Caco-2 (cell line): ENCODE results near the gene ZNF234. TPM values are rescaled to one million over a fixed set of nuclear protein-coding genes. Genes with fewer than 3 reads are reported as not detected.
A peak's percentile ranks its signal among the peaks of the same experiment; 100 is the strongest.

ENCODE experiments used
- BruUV-seq: library from RNA; stranded (reverse); fragments of 400-500 nt; replicated peaks from 2 replicates; lab custom pipeline; 2021; lab: Mats Ljungman, UMichigan
- CTCF ChIA-PET: fragments of 300-600 bp; sonication (Branson Sonifier 250); formaldehyde crosslinking; loops from one replicate; lab custom pipeline; 2022; ENCODE audit warnings: antibody characterized with exemption; lab: Charles Lee
- POLR2A ChIA-PET: fragments of 300-600 bp; sonication (Branson Sonifier 250); formaldehyde crosslinking; loops from one replicate; lab custom pipeline; 2022; ENCODE audit warnings: antibody characterized with exemption; lab: Charles Lee
- DNase-seq, 2 experiments: peaks; one replicate each; pipeline versions ENCODE4 v3.0.0 to v3.0.0-alpha.2; 2020 to 2022
- H3K27me3 ChIP-seq: replicated peaks from 2 replicates; pipeline ENCODE4 v1.6.0; 2011; ENCODE audit warnings: low read length; ENCODE audit not compliant: control insufficient read depth, insufficient read depth
- H3K36me3 ChIP-seq: 2 replicates; pipeline ENCODE4 v1.5.1; 2011; ENCODE audit warnings: low read length; ENCODE audit not compliant: control insufficient read depth, insufficient read depth
- H3K4me1 ChIP-seq: fragments of 250-450 bp; sonication (Bioruptor Pico); 2 replicates; pipeline ENCODE4 v1.5.1; 2020; ENCODE audit warnings: mild to moderate bottlenecking
- H3K4me3 ChIP-seq: 2 replicates; pipeline ENCODE4 v1.5.1; 2011; ENCODE audit warnings: low read depth, mild to moderate bottlenecking, control low read depth, low read length
- H3K9me3 ChIP-seq: fragments of 250-450 bp; sonication (Bioruptor Pico); 2 replicates; pipeline ENCODE4 v1.5.1; 2020; ENCODE audit warnings: mild to moderate bottlenecking, moderate library complexity
- H3K27ac Mint-ChIP-seq: one replicate; pipeline ENCODE4 v1.8.0; 2022; ENCODE audit warnings: mixed read lengths; ENCODE audit not compliant: unreplicated experiment
- H3K27me3 Mint-ChIP-seq: one replicate; pipeline ENCODE4 v1.8.0; 2022; ENCODE audit warnings: mixed read lengths; ENCODE audit not compliant: insufficient read depth, unreplicated experiment
- H3K36me3 Mint-ChIP-seq: one replicate; pipeline ENCODE4 v1.8.0; 2022; ENCODE audit warnings: mild to moderate bottlenecking, mixed read lengths; ENCODE audit not compliant: insufficient read depth, unreplicated experiment
- H3K4me1 Mint-ChIP-seq: one replicate; pipeline ENCODE4 v1.8.0; 2022; ENCODE audit warnings: low read depth, mixed read lengths; ENCODE audit not compliant: unreplicated experiment
- H3K4me3 Mint-ChIP-seq: one replicate; pipeline ENCODE4 v1.8.0; 2022; ENCODE audit warnings: mild to moderate bottlenecking, moderate library complexity, mixed read lengths; ENCODE audit not compliant: unreplicated experiment
- H3K9me3 Mint-ChIP-seq: one replicate; pipeline ENCODE4 v1.8.0; 2022; ENCODE audit warnings: mixed read lengths; ENCODE audit not compliant: unreplicated experiment
- CTCF ChIP-seq, 2 experiments: fragments of 200-600 bp in 1 of 2; IDR thresholded peaks; 1 replicate in 1 of 2; 2 replicates in 1 of 2; pipeline versions ENCODE4 v1.5.1 to v1.8.0; 2011 to 2022; ENCODE audit warnings: antibody characterized with exemption in 1 of 2, control low read depth in 1 of 2, inconsistent platforms in 1 of 2, low read depth in 1 of 2, low read length in 1 of 2, mild to moderate bottlenecking in 1 of 2, moderate library complexity in 1 of 2; ENCODE audit not compliant: insufficient read depth in 1 of 2, severe bottlenecking in 1 of 2, unreplicated experiment in 1 of 2
- intact Hi-C: fragments of 100-400 bp; cut with micrococcal nuclease; formaldehyde crosslinking; loops from one replicate; pipeline ENCODE4 v1.10.0; 2022; ENCODE audit not compliant: unreplicated experiment
- total RNA-seq: library from RNA; stranded (reverse); gene quantifications from 2 replicates; pipeline ENCODE4 v1.2.3, GENCODE V29; 2022

The ZNF234 gene
- total RNA-seq, 1 experiment from 2014 or later = 9.4 TPM

- CTCF ChIA-PET = no interaction called here
- Histone ChIP-seq H3K36me3 (peaks cover 4% of the 10 kb centered on the region; the same call in 1 of the 2 replicates), H3K4me3 (no peak overlapping the region)
These were observed 15.1 kb downstream of the ZNF234 start for GRCh38 chr19:44156475-44156874.

GRCh38 chr19:44163789-44164188 lies 22.4 kb downstream of the ZNF234 start:
- H3K36me3 Mint-ChIP-seq = peaks cover 36% of the 10 kb centered on the region
- H3K9me3 Mint-ChIP-seq = no peaks in the 10 kb centered on the region
- BruUV-seq = no TSS peak
- Histone ChIP-seq H3K4me1 (0 out of 2 replicates have a peak, but pooled peaks cover 10% of the 10 kb centered on the region), H3K36me3 (peaks cover 6% of the 10 kb centered on the region; the same call in 1 of the 2 replicates), H3K4me3 (no peak overlapping the region), H3K9me3 (0 out of 2 replicates have a peak, but pooled peaks cover under 1% of the 10 kb centered on the region), H3K27me3 (no peaks in the 10 kb centered on the region)
- no peaks in the 10 kb centered on the region for H3K27me3 Mint-ChIP-seq
- no peak overlapping the region for H3K27ac Mint-ChIP-seq
- H3K4me3 Mint-ChIP-seq = no peak overlapping the region
- TF ChIP-seq CTCF (IDR thresholded peaks at IDR 0.05; ENCODE audit: insufficient read depth in 1 of 2, low read depth in 1 of 2, low read length in 1 of 2, severe bottlenecking in 1 of 2, unreplicated experiment in 1 of 2) = no peak
- CTCF ChIA-PET = interaction anchor here (0.5 to 1.3 kb wide), 2 partner anchors 213 to 1958 kb away, joined by 3 to 4 read pairs; partner anchors contain the start of gene ZNF221
- POLR2A ChIA-PET = interaction anchor here (1.9 kb wide), 1 partner anchor 69 kb away, joined by 7 read pairs; the partner anchor contains the start of gene ZNF224
- no peak for DNase-seq
- intact Hi-C loops = loop anchor here (1.0 to 10.0 kb wide), 6 partner anchors 22 to 337 kb away; partner anchors contain the start of genes ZNF155, ZNF180, ZNF223 and ZNF225
- H3K4me1 Mint-ChIP-seq = no peaks in the 10 kb centered on the region

More at GRCh38 chr19:44156475-44156874, 15.1 kb downstream of the ZNF234 start:
- no peak for TF ChIP-seq CTCF (IDR thresholded peaks at IDR 0.05; ENCODE audit: insufficient read depth in 1 of 2, low read depth in 1 of 2, low read length in 1 of 2, severe bottlenecking in 1 of 2, unreplicated experiment in 1 of 2)
- intact Hi-C loops = no loop called here
- peaks cover 46% of the 10 kb centered on the region for H3K9me3 Mint-ChIP-seq
- no peak overlapping the region for H3K4me3 Mint-ChIP-seq
- H3K4me1 ChIP-seq = no peaks in the 10 kb centered on the region
- H3K36me3 Mint-ChIP-seq = peaks cover 34% of the 10 kb centered on the region
- H3K27me3 Mint-ChIP-seq = no peaks in the 10 kb centered on the region
- DNase-seq = no peak
- BruUV-seq = no TSS peak
- H3K4me1 Mint-ChIP-seq = no peaks in the 10 kb centered on the region
- POLR2A ChIA-PET = no interaction called here
- peaks cover 21% of the 10 kb centered on the region; the same call in 1 of the 2 replicates for H3K9me3 ChIP-seq
- H3K27ac Mint-ChIP-seq = no peak overlapping the region
- no peaks in the 10 kb centered on the region for H3K27me3 ChIP-seq

- Mint-ChIP-seq H3K27ac (peak overlapping the region; percentile 98), H3K27me3 (no peaks in the 10 kb centered on the region), H3K4me3 (peak overlapping the region; percentile 95), H3K4me1 (no peaks in the 10 kb centered on the region), H3K36me3 (peaks cover 41% of the 10 kb centered on the region), H3K9me3 (no peaks in the 10 kb centered on the region)
- ChIA-PET CTCF (interaction anchor here (0.5 to 1.3 kb wide), 3 partner anchors 48 to 1959 kb away, joined by 3 to 6 read pairs (median 4); partner anchors contain the start of genes ZNF221 and ZNF227), POLR2A (interaction anchor here (0.5 to 1.9 kb wide), 15 partner anchors 43 to 1505 kb away, joined by 3 to 11 read pairs (median 5); partner anchors contain the start of genes SMG9, ZNF112, ZNF180 and ZNF221)
- no peak for DNase-seq
- H3K4me1 ChIP-seq = 0 out of 2 replicates have a peak, but pooled peaks cover 10% of the 10 kb centered on the region
- no peak for TF ChIP-seq CTCF (IDR thresholded peaks at IDR 0.05; ENCODE audit: insufficient read depth in 1 of 2, low read depth in 1 of 2, low read length in 1 of 2, severe bottlenecking in 1 of 2, unreplicated experiment in 1 of 2)
- TSS peak; percentile 47 for BruUV-seq
- H3K4me3 ChIP-seq = peak overlapping the region; percentile 28
- intact Hi-C loops = loop anchor here (1.0 to 10.0 kb wide), 6 partner anchors 23 to 336 kb away; partner anchors contain the start of genes ZNF155, ZNF180, ZNF223 and ZNF225
- H3K27me3 ChIP-seq = no peaks in the 10 kb centered on the region
- peaks cover 6% of the 10 kb centered on the region; the same call in 1 of the 2 replicates for H3K36me3 ChIP-seq
- no peaks in the 10 kb centered on the region for H3K9me3 ChIP-seq
These were observed 22.9 kb downstream of the ZNF234 start for GRCh38 chr19:44164327-44164672.
